ENCODE data around the gene AOAH. TPM values are rescaled to one million over a fixed set of nuclear protein-coding genes. Genes with fewer than 3 reads are reported as not detected.

Gene AOAH
- total and polyA plus RNA-seq, 2 donors from 2014 or later: 2.7 to 24.7 TPM

GRCh38 chr7:36761835-36762234 lies 37.5 kb upstream of the AOAH start:
- DNase-seq: no peak
- peaks cover 0 to 17% (median 3%) of the 10 kb centered on the region in 3 donors for H3K4me1 ChIP-seq (ENCODE audit: control insufficient read depth in 2 of 3, insufficient read depth in 2 of 3, low read depth in 1 of 3, low read length in 3 of 3)
- no peak for FAIRE-seq
- H3K4me3 ChIP-seq (ENCODE audit: low read length in 3 of 3): no peak overlapping the region
- H3K27me3 ChIP-seq (ENCODE audit: control insufficient read depth, insufficient read depth, low read length): no peaks in the 10 kb centered on the region
- H3K27ac ChIP-seq (ENCODE audit: low read depth in 2 of 2, low read length in 2 of 2): peak overlapping the region; percentile 18 to 59
- no peaks in the 10 kb centered on the region for H3K9me3 ChIP-seq (ENCODE audit: control insufficient read depth in 2 of 3, insufficient read depth in 1 of 3, low read length in 3 of 3)
- intact Hi-C loops (cut with DNase I): no loop called here
- no peak for TF ChIP-seq CTCF (IDR thresholded peaks at IDR 0.05; ENCODE audit: borderline replicate concordance, extremely low read depth, insufficient read depth)
- no peaks in the 10 kb centered on the region for H3K36me3 ChIP-seq (ENCODE audit: control insufficient read depth in 2 of 3, insufficient read depth in 3 of 3, low read length in 3 of 3)
- no peak overlapping the region for H3K9ac ChIP-seq (ENCODE audit: low read length in 3 of 3)

- Histone ChIP-seq H3K27ac (ENCODE audit: low read depth in 2 of 2, low read length in 2 of 2) (peak overlapping the region; percentile 78 to 81), H3K4me3 (ENCODE audit: low read length in 3 of 3) (no peak overlapping the region), H3K9ac (ENCODE audit: low read length in 3 of 3) (peak overlapping the region in 1 of 3 donors; percentile 27), H3K36me3 (ENCODE audit: control insufficient read depth in 2 of 3, insufficient read depth in 3 of 3, low read length in 3 of 3) (no peaks in the 10 kb centered on the region), H3K27me3 (ENCODE audit: control insufficient read depth, insufficient read depth, low read length) (no peaks in the 10 kb centered on the region), H3K4me1 (ENCODE audit: control insufficient read depth in 2 of 3, insufficient read depth in 2 of 3, low read depth in 1 of 3, low read length in 3 of 3) (peaks cover 0 to 17% (median 3%) of the 10 kb centered on the region in 3 donors), H3K9me3 (ENCODE audit: control insufficient read depth in 2 of 3, insufficient read depth in 1 of 3, low read length in 3 of 3) (no peaks in the 10 kb centered on the region)
- intact Hi-C loops (cut with DNase I): no loop called here
- TF ChIP-seq CTCF (IDR thresholded peaks at IDR 0.05; ENCODE audit: borderline replicate concordance, extremely low read depth, insufficient read depth): no peak
- DNase-seq: no peak
- FAIRE-seq: no peak
These were observed 36.8 kb upstream of the AOAH start for GRCh38 chr7:36760856-36761762.

- DNase-seq (no peak), FAIRE-seq (no peak)
- no peak overlapping the region for H3K9ac ChIP-seq (ENCODE audit: low read length in 3 of 3)
- H3K36me3 ChIP-seq (ENCODE audit: control insufficient read depth in 2 of 3, insufficient read depth in 3 of 3, low read length in 3 of 3): no peaks in the 10 kb centered on the region
- no peak overlapping the region for H3K4me3 ChIP-seq (ENCODE audit: low read length in 3 of 3)
- no peaks in the 10 kb centered on the region for H3K27me3 ChIP-seq (ENCODE audit: control insufficient read depth, insufficient read depth, low read length)
- H3K9me3 ChIP-seq (ENCODE audit: control insufficient read depth in 2 of 3, insufficient read depth in 1 of 3, low read length in 3 of 3): no peaks in the 10 kb centered on the region
- intact Hi-C loops (cut with DNase I): no loop called here
- H3K27ac ChIP-seq (ENCODE audit: low read depth in 2 of 2, low read length in 2 of 2): no peak overlapping the region
- TF ChIP-seq CTCF (IDR thresholded peaks at IDR 0.05; ENCODE audit: borderline replicate concordance, extremely low read depth, insufficient read depth): no peak
- H3K4me1 ChIP-seq (ENCODE audit: control insufficient read depth in 2 of 3, insufficient read depth in 2 of 3, low read depth in 1 of 3, low read length in 3 of 3): peaks cover 0 to 17% (median 3%) of the 10 kb centered on the region in 3 donors
These were observed 34.6 kb upstream of the AOAH start for GRCh38 chr7:36758879-36759278.

Data from kidney (tissue), 14 donors.